Dermis microvascular lymphatic vessel endothelial cell (primary cell): ENCODE data around the gene RALGAPA2. TPM values are rescaled to one million over a fixed set of nuclear protein-coding genes. Genes with fewer than 3 reads are reported as not detected.

ENCODE experiments used
- DNase-seq, 2 donors: peaks; one replicate each; pipeline versions ENCODE4 v3.0.0 to v3.0.0-alpha.2; 2010; ENCODE audit warnings: low read depth in 2 of 2
- total RNA-seq: library from RNA; depleted of rRNA; stranded (reverse); fragments of >200 nt; gene quantifications from 2 replicates; pipeline ENCODE4 v1.2.1, GENCODE V29; 2014

RALGAPA2 gene
- total RNA-seq, 1 donor from 2014 or later, result 20.4 TPM

DNA sequence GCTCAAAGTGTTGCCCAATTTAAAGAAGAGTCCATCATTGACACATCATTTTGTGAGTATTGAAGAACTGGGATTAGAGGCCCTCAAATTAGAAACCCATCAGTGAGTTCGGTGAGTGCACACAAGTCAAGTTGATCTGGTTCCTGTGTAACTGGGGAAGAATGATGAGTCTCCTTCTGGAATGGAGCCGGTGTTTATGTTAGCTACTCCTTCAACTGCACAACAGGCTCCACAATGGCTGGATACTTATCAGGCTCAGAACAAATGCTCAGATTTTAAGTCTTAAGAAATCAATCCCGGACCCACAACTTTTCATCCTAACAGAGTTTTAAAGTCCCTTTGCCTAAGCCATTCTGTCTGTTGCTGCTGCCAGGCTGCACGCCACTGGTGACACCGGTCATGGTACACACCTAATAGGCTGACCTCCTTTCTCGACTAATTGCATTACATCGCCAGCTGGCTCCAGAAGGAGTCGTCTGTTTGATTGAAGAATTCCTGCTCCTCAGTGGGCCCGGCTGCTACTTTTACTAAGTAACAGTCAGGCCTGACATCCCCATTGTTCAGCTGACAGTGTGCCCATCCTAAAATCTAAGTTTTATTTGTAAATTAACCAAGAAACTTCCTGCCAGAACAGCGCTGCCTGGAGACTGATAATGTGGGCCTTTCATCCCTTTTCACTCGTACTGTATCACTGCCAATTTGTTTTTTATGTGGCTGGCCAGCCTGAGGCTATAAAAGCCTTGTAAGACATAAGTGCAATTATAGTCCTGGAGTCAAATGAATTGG lies 214.2 kb downstream of the RALGAPA2 start:
- DNase-seq, result no peak

DNA sequence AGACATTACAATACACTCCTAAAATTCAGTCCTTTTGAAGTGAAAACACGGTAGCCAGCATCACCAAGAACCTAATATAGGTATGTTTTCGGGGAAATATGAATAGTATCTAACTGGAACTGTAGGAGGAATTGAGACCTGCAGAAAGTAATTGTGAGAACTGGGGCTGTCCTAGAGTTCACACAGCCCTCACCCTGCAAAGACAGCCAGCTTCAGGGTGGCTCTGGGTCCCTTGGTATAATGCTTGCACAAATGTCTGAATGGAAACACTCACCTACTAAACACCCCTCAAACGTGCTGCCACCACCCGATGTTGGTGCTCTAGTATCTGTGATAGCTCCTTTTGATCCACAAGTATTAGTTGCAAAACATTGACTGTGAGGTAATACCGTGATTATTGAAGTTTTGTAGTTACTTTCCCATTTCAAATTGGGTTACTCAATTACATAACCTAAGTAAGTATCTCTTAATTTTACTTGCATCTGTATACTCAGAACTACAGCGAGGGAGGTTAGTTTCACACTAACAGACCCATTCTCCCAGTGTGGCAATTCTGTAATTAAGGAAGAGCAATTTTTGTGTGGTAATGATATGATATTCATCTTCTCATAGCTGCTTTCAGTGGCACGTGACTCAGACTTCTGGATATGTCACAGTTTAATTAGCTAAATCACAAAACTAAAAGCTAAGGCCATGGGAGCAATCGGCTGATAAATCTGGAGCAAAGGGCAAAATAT lies 215.0 kb downstream of the RALGAPA2 start:
- no peak for DNase-seq

DNA sequence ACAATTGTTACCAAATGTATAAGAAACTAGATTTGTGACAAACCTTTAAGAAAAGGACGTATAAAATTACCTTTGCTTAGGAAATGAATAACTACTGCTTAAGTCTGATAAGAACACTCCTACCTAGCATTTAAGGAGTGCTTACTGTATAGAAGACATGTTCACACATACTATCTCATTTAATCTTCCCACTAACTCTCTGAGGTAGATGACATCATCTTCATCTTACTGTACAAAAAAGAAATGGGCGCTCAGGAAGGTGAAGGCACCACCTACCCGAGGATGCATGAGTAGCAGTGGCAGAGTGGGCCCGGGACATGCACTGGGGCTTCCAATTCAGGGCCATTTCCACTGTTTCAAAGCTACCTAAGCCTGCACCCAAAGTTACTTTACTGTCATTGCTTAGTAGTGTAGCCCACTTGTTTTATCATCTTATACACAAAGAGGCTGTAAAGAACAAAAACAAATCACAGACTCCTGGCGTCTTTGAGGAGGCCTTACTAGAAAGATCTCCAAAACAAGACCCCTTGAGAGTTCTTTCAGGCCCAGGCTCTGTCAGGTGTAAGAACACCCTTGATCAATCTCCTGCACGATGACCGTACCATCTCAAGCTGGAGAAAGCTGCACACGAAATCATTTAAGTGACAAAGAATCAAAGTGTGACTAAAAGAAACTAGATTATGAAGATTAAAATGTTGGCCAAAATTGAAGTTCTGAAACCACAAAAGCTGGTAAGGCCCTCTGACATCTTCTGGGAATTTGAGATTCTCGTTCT lies 216.5 kb downstream of the RALGAPA2 start:
- no peak for DNase-seq

GRCh38 chr20:20493701-20494100 lies 218.7 kb downstream of the RALGAPA2 start:
- DNase-seq, result no peak

- DNase-seq, result peak; percentile 20 to 56
Observed at GRCh38 chr20:20492521-20493332, 219.7 kb downstream of the RALGAPA2 start.

DNA sequence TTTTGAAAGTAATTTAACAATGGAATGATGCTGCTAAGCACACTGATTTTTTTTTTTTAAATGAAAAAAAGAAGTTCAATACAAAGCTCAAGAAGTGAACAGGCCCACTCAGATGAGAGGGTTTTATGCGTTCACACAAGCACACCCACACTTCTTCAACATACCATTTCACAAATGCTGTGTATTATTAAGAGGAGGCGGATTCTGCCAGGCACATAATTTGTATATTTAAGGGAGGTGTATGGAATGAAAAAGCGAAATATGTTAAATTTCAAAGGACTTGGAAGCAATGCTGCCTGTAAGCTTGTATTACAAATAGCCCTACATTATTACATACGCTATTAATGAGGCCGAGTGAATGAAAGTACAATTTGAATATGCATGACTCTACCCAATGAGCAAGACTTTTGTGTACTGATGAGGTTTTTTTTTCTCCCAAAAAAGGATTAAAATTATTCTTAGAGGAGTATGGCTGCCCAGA lies 220.6 kb downstream of the RALGAPA2 start:
- DNase-seq, result no peak

DNA sequence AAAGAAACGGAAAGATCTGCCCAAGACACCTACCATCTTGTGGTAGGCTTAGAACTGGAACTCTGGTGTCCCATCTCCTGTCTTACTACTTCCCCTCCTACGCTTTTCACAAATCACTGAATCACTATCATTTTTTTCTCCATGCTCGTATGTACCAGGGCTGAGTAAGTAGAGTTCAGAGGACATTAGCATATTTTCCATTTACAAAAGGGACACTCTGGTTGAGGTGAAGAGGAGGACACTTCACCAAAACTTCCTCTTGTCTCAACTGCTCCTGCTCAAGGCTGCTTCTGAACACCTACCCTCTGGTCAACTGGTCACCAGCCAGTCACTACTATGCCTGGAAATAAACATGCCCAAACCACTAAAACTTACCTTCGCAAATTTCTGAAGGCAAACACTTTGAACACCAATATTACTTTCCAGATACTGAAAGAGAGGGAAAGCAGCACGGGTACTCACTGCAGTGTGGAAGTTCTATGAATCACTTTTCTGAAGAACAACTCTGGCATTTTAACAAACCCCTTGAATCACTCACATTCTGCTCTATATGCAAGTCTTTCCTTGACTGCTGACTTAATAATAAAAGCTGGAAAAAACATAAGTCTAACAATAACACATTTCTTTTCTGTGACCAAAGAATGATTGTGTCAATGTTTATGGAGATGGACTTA lies 221.2 kb downstream of the RALGAPA2 start:
- DNase-seq, result peak in 1 of 2 donors; percentile 24

GRCh38 chr20:20490673-20491072 lies 221.8 kb downstream of the RALGAPA2 start:
- DNase-seq, result no peak

- DNase-seq, result no peak
Observed at GRCh38 chr20:20489648-20490341, 222.6 kb downstream of the RALGAPA2 start.

DNA sequence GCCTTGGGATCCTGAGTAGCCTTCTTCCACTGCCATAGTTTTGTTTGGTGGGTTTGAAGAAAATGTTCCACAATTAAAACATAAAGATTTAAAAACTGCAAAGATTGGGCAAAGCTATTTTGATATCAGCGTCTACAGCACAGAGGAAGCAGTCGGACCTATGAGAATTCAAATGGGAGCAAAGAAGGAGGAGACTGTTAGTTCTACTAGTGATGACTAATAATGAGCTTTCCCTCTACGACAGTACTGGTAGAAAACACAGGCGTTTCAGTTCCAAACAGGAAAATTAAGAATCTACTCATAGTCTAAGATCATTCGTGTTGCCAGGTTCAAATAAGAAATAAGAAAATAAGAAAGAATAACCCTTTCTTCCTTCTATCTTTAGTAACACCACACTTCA lies 223.4 kb downstream of the RALGAPA2 start:
- DNase-seq, result peak in 1 of 2 donors; percentile 6

DNA sequence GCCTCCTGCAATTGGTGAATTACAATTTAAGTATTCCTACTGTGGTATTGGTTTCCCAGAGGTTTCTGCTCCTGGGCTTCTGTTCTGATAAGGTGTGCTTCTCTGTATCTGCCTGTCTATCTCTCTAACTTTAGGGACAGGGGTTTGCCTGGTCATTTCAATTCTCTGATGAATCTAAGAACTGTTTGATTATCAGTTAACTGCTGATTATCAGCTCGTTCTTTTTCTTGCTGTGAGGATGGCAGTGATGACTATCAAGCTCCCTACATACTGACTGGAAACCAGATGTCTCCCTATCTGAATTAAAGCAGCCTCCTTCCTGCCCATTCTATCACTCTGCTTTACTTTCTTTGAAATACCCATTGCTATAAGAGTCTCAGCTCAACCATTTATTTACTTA lies 224.1 kb downstream of the RALGAPA2 start:
- DNase-seq, result no peak

GRCh38 chr20:20487811-20488210 lies 224.6 kb downstream of the RALGAPA2 start:
- no peak for DNase-seq

DNA sequence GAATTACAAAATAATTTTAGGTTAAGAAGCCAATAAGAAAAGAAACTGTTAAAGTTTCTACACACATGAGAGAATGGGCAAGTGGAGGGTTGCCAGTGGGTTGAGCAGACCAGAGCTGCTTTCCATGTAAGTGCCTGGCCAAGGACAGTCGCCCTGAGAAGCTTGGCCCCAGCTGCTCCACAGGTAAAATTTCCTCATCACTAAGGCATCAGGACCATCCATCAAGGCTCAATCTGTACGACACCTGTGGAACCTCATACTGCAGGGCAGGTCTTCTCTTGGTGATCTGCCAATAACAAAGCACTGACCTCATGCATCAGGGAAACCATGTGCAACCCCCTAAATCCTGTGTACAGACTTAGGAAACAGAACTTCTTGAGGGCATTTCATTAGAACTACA lies 229.1 kb downstream of the RALGAPA2 start:
- DNase-seq, result no peak

- no peak for DNase-seq
Observed at GRCh38 chr20:20482453-20482852, 230.0 kb downstream of the RALGAPA2 start.

DNA sequence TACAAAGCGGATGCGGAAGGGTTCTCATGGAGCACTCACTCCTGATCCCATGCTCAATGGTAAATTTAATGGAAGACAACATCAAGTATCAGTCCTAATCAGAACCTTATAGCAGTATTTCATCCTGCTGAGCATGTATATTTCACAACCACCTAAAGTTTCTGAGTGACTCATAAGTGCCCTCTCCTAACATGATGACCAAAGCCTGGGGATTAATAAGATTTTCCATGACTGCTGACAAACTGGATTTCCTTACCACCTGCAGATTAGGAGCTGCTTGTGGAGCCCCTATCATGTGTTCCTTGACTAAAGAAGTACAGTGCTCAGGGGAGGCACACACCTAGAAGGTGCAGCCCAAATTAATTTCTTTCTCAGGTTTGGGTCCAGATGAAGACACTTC lies 231.8 kb downstream of the RALGAPA2 start:
- no peak for DNase-seq

DNA sequence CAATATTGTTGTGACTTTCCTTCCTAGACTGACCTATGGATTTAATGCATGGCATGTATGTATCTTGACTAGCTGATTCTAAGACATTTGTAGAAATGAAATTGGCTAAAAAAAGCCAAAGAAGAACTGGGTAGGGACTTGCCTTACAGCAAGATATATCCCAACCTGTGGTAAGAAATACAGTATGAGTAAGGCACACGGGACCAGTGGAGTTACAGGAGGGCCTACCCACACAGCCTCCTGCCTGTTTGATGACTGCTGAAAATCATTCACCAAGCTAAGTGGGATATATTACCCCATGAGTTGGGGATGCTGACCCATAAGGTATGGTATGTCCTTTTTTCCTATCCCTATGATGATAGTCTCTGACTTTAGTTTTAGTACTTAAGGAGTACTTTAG lies 232.3 kb downstream of the RALGAPA2 start:
- DNase-seq, result no peak

- no peak for DNase-seq
Observed at GRCh38 chr20:20477444-20478041, 234.9 kb downstream of the RALGAPA2 start.

DNA sequence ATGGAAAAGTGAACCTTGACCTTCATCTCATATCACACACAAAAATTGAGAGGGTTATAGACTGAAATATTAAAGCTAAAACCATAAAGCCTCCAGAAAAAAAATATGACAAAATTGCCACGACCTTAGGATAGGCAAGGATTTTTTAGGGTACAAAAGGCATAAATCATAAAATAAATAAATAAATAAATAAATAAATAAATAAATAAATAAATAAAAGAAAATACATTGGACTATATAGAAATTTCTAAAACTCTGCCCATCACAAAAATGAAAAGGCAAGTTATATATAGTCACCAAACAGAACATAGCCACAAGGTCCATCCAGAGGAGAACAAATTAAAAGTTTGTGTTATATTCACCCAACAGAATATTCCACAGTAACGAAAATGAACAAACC lies 235.9 kb downstream of the RALGAPA2 start:
- DNase-seq, result no peak

DNA sequence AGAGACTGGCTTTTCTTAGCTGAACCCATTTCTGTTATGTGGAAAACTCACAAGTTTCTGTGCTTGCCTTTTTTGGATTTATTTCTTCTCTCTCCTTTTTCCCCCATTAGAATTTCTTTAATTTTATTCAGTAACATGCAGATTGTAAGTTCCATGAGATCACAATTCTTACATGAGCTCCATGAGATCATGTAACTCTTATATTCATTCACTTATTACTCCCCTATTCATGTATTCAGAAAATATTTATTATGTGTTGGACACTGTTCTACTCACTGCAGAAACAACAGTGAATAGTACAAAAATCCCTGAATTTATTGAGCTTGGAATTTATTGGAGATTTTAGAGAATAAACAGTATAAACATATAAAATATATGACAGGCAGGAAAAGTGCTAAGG lies 238.8 kb downstream of the RALGAPA2 start:
- no peak for DNase-seq
